Measurements from ENCODE around the gene CTSK. TPM values are rescaled to one million over a fixed set of nuclear protein-coding genes. Genes with fewer than 3 reads are reported as not detected.

CTSK gene
- 49.1 and 50.4 TPM in 2 replicates for total RNA-seq

DNA sequence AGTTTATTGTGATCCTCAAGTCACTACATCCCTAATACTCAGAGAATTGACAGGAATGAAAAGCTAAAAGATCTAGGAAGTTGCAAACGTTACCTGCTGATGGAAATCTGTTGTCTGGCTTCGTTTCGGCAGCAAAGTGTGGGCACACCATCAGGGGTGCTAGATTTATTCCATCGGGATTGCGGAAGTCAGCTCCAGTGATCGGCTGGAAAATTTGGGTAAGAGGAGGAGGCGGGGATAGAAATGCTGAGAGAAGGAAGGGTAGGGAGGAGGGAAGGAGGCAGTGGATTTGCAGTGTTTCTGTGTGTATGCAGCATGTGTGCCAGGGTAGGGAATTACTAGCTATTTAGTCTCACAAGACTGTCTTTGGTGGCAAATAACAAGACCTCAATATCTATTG lies at the start of gene CTSK:
Gene CTSK, minus strand, starts transcription at position 140 of the 400 bp plus-strand sequence. CDS start 1,455 bp downstream, outside the sequence.

DNA sequence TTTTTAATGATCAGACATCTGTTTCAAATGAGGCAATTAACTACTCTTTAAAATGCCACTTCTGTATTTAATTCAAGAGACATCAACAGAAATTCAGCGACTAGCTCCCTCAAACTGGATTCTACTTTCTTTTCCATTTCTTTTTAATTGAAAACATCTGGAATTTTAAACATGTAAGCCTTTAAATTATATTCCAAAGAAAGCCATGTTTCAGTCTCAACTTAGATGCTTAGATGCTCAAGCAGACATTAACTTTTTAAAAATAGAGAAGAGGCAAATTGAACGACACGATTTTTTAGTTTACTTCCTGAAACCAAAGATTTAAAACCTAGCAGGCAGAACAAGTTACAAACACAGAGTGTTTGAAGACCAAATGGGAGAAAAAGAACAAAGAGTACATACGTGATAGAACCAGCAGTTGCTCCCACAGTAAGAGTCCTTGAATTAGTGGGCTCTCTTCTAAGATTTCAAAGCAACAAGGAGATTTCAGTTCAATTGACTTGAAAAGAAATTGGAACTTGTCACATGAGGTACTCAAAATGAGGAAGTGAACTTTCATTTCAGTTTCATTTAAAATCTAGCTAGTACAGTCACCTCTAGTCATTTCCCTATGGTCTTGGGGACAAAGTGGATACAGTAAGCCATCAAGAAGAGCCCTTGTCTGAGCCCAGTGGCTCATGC lies 42.6 kb downstream of the CTSK start, which contains the start of gene CTSS:
Gene CTSS, minus strand, starts transcription at position 483 of the 681 bp plus-strand sequence. CDS start 1,015 bp downstream, outside the sequence.

Other genes starting within 250 kb of the CTSK start
- 119 and 137 TPM in 2 replicates for gene MCL1, start 228.7 kb downstream of the CTSK start, total RNA-seq
- gene ENSA, start 178.6 kb downstream of the CTSK start, total RNA-seq: 131 and 138 TPM in 2 replicates
- 11.9 and 13.1 TPM in 2 replicates for gene GOLPH3L, start 111.1 kb downstream of the CTSK start, total RNA-seq
- gene HORMAD1, start 87.4 kb downstream of the CTSK start, total RNA-seq: not detected in 2 replicates
- gene CTSS, start 42.5 kb downstream of the CTSK start, total RNA-seq: 0.15 and 0.17 TPM in 2 replicates
- 19.6 and 26.6 TPM in 2 replicates for gene ARNT, start 68.3 kb upstream of the CTSK start, total RNA-seq
- gene CTXND2, start 78.9 kb upstream of the CTSK start, total RNA-seq: 0.15 TPM in 1 of 2 replicates, not detected in the other
- 18.8 and 21.0 TPM in 2 replicates for gene SETDB1, start 118.1 kb upstream of the CTSK start, total RNA-seq
- gene CERS2, start 166.6 kb upstream of the CTSK start, total RNA-seq: 113 and 125 TPM in 2 replicates
- 0.17 and 0.30 TPM in 2 replicates for gene ANXA9, start 174.0 kb upstream of the CTSK start, total RNA-seq
- gene MINDY1, start 198.6 kb upstream of the CTSK start, total RNA-seq: 8.8 and 9.8 TPM in 2 replicates
- gene PRUNE1, start 200.2 kb upstream of the CTSK start, total RNA-seq: 8.2 and 8.4 TPM in 2 replicates
- gene BNIPL, start 228.3 kb upstream of the CTSK start, total RNA-seq: under 0.01 and 0.17 TPM in 2 replicates
- gene C1orf56, start 239.5 kb upstream of the CTSK start, total RNA-seq: 3.0 and 3.4 TPM in 2 replicates

Measured in bronchus fibroblast of lung (primary cell).